Measurements from ENCODE around the gene ST3GAL3. TPM values are rescaled to one million over a fixed set of nuclear protein-coding genes. Genes with fewer than 3 reads are reported as not detected.

ST3GAL3 gene
- total RNA-seq, 1 experiment from 2014 or later, result 19.3 TPM

DNA sequence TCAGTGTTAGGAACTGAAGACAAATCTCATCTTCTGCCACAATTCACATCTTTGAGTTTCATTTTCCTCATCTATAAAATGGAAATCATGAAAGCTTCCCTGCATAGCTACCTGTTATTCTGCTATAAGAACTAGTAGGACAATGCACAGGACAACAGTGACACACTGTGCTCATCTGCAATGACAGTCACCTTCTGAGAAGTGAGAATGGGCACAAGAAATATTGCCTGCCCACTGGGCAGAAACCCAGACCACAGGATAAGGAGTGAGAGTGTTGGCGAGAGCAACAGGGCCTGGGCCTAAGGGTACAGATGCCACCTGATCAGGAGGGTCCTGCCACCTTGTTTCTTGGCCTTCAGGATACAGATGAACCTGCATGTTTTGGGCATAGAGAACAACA lies 203.0 kb downstream of the ST3GAL3 start:
- H3F3A ChIP-seq (ENCODE audit: insufficient read depth, low read depth), result no peaks in the 10 kb centered on the region; the same call in 1 of the 2 replicates
- H3K4me2 ChIP-seq, result no peak overlapping the region
- ChIA-PET CTCF (interaction anchor here (0.5 to 1.3 kb wide), 3 partner anchors 25 to 287 kb away, joined by 3 to 5 read pairs (median 4); no protein-coding TSS in a partner anchor), POLR2A (ENCODE audit: unreplicated experiment) (no interaction called here)
- intact Hi-C loops (cut with micrococcal nuclease; ENCODE audit: unreplicated experiment), result loop anchor here (1.0 kb wide), 1 partner anchor 147 kb away; no protein-coding TSS in a partner anchor
- H3K4me1 ChIP-seq (replicated peaks; ENCODE audit: insufficient read depth), result peaks cover 4% of the 10 kb centered on the region; the same call in 1 of the 2 replicates
- H3K9me3 ChIP-seq (ENCODE audit: insufficient read depth, low read depth), result no peaks in the 10 kb centered on the region
- DNase-seq, result no peak
- no peaks in the 10 kb centered on the region for H3K36me3 ChIP-seq (ENCODE audit: low read depth)
- no peak overlapping the region for H3K27ac ChIP-seq
- H3K79me2 ChIP-seq (ENCODE audit: low read depth), result no peaks in the 10 kb centered on the region
- H3K4me3 ChIP-seq, result no peak overlapping the region
- TF ChIP-seq, protein P1, sequence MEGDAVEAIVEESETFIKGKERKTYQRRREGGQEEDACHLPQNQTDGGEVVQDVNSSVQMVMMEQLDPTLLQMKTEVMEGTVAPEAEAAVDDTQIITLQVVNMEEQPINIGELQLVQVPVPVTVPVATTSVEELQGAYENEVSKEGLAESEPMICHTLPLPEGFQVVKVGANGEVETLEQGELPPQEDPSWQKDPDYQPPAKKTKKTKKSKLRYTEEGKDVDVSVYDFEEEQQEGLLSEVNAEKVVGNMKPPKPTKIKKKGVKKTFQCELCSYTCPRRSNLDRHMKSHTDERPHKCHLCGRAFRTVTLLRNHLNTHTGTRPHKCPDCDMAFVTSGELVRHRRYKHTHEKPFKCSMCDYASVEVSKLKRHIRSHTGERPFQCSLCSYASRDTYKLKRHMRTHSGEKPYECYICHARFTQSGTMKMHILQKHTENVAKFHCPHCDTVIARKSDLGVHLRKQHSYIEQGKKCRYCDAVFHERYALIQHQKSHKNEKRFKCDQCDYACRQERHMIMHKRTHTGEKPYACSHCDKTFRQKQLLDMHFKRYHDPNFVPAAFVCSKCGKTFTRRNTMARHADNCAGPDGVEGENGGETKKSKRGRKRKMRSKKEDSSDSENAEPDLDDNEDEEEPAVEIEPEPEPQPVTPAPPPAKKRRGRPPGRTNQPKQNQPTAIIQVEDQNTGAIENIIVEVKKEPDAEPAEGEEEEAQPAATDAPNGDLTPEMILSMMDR (conservative IDR thresholded peaks at IDR 0.05), result no peak
- TF ChIP-seq EZH2 (IDR thresholded peaks at IDR 0.05; ENCODE audit: low read depth), result no peak
- H3K27me3 ChIP-seq (ENCODE audit: insufficient read depth, low read depth), result no peaks in the 10 kb centered on the region
- BruUV-seq (replicated peaks), result no TSS peak
- H3K9me2 ChIP-seq (ENCODE audit: insufficient read depth), result no peaks in the 10 kb centered on the region
- H2AFZ ChIP-seq, result no peak overlapping the region
- H4K20me1 ChIP-seq (ENCODE audit: insufficient read depth), result no peaks in the 10 kb centered on the region

DNA sequence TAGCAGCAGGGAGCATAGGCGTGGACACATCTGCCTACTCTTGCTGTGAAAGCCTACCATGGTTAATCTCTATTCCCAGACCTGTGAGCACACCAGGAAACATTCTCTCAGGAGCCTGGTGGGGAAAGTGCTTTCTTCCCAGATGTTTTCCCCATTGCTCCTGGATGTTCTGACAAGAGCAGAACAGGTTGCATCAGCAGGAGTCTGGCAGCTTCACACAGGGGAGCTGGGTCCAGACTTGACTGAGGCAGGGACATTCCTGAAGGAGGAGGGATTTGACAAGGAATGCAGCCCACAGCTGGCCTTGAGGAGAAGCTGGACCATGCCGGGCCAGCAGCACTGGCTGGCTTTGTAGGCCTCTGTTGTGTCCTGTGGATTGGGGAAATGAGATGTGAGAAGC lies 205.3 kb downstream of the ST3GAL3 start:
- Histone ChIP-seq H3K9me3 (ENCODE audit: insufficient read depth, low read depth) (no peaks in the 10 kb centered on the region), H3K36me3 (ENCODE audit: low read depth) (no peaks in the 10 kb centered on the region), H3K27ac (no peak overlapping the region), H3K79me2 (ENCODE audit: low read depth) (no peaks in the 10 kb centered on the region), H3K4me2 (no peak overlapping the region), H3K27me3 (ENCODE audit: insufficient read depth, low read depth) (no peaks in the 10 kb centered on the region), H2AFZ (no peak overlapping the region), H3K4me1 (replicated peaks; ENCODE audit: insufficient read depth) (peaks cover 6% of the 10 kb centered on the region; the same call in 1 of the 2 replicates), H3K4me3 (no peak overlapping the region), H4K20me1 (ENCODE audit: insufficient read depth) (no peaks in the 10 kb centered on the region), H3K9me2 (ENCODE audit: insufficient read depth) (no peaks in the 10 kb centered on the region), H3F3A (ENCODE audit: insufficient read depth, low read depth) (no peaks in the 10 kb centered on the region; the same call in 1 of the 2 replicates)
- ChIA-PET POLR2A (ENCODE audit: unreplicated experiment) (interaction anchor here (0.6 kb wide), 1 partner anchor 54 kb away, joined by 4 read pairs; no protein-coding TSS in a partner anchor), CTCF (no interaction called here)
- DNase-seq, result no peak
- BruUV-seq (replicated peaks), result no TSS peak
- TF ChIP-seq, protein P1 (conservative IDR thresholded peaks at IDR 0.05), result no peak
- no peak for TF ChIP-seq EZH2 (IDR thresholded peaks at IDR 0.05; ENCODE audit: low read depth)
- intact Hi-C loops (cut with micrococcal nuclease; ENCODE audit: unreplicated experiment), result no loop called here

DNA sequence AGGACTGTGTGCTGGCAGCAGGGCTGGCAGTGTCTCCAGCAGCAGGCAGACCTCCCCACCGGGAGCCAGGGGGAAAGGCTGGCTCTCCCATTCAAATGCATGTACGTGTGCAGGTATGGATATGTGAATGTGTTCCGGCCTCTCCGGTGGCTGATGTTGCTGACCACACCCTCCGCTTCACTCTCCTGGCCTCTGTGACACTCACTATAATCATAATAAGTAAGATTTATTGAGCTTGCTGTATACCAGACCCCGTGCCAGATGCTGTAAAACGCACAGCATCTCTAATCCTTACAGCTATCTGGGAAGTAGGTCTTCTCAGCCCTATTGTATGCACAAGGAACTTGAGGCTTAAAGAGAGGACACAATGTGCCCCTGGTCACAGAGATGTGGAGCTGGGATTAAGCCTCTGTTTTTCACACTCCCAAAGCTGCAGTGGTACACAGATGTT lies 205.7 kb downstream of the ST3GAL3 start:
- intact Hi-C loops (cut with micrococcal nuclease; ENCODE audit: unreplicated experiment), result no loop called here
- H3K27me3 ChIP-seq (ENCODE audit: insufficient read depth, low read depth), result no peaks in the 10 kb centered on the region
- no peaks in the 10 kb centered on the region for H3K36me3 ChIP-seq (ENCODE audit: low read depth)
- DNase-seq, result no peak
- peaks cover 6% of the 10 kb centered on the region; the same call in 1 of the 2 replicates for H3K4me1 ChIP-seq (replicated peaks; ENCODE audit: insufficient read depth)
- no peaks in the 10 kb centered on the region for H4K20me1 ChIP-seq (ENCODE audit: insufficient read depth)
- no peaks in the 10 kb centered on the region; the same call in 1 of the 2 replicates for H3F3A ChIP-seq (ENCODE audit: insufficient read depth, low read depth)
- no peaks in the 10 kb centered on the region for H3K9me2 ChIP-seq (ENCODE audit: insufficient read depth)
- H3K4me3 ChIP-seq, result no peak overlapping the region
- ChIA-PET POLR2A (ENCODE audit: unreplicated experiment) (no interaction called here), CTCF (no interaction called here)
- H3K4me2 ChIP-seq, result no peak overlapping the region
- BruUV-seq (replicated peaks), result no TSS peak
- no peak overlapping the region for H2AFZ ChIP-seq
- no peaks in the 10 kb centered on the region for H3K79me2 ChIP-seq (ENCODE audit: low read depth)
- TF ChIP-seq, protein P1 (conservative IDR thresholded peaks at IDR 0.05), result no peak
- no peak for TF ChIP-seq EZH2 (IDR thresholded peaks at IDR 0.05; ENCODE audit: low read depth)
- H3K27ac ChIP-seq, result no peak overlapping the region
- H3K9me3 ChIP-seq (ENCODE audit: insufficient read depth, low read depth), result no peaks in the 10 kb centered on the region

Measured in PC-9 (cell line).